ENCODE data around the gene IQCH.

DNA sequence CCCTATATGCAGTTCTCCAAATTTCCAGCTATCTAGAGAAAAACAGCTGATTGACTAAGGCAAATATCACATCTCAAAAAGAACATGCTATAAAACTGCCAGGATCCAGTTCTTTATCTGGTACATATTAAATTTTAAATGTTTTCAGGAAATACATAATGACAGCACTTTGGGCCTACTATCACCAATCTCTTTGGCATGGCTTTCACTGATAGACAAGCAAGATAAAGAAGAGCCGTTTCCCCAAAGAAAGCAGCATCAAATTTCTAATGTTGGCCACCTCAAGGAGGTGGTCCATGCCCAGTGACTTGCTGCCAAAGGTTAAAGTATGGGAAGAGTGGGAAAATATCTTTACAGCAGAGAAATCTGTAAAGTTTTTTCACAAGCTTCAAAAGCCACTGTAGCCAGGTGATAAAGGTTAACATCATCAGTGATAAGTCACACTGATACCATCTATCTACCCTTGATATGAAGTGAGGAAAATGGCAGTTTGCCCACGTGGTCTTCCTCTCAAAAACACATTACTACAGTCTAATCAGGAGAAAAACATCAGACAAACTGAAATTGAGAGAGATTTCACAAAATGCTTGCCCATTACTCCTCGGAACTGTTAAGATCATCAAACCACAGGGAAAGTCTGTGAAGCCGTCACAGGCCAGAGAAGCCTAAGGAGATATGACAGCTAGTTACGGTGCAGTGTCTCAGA, 220.0 kb downstream of the IQCH start:
- TF ChIP-seq, protein P1, sequence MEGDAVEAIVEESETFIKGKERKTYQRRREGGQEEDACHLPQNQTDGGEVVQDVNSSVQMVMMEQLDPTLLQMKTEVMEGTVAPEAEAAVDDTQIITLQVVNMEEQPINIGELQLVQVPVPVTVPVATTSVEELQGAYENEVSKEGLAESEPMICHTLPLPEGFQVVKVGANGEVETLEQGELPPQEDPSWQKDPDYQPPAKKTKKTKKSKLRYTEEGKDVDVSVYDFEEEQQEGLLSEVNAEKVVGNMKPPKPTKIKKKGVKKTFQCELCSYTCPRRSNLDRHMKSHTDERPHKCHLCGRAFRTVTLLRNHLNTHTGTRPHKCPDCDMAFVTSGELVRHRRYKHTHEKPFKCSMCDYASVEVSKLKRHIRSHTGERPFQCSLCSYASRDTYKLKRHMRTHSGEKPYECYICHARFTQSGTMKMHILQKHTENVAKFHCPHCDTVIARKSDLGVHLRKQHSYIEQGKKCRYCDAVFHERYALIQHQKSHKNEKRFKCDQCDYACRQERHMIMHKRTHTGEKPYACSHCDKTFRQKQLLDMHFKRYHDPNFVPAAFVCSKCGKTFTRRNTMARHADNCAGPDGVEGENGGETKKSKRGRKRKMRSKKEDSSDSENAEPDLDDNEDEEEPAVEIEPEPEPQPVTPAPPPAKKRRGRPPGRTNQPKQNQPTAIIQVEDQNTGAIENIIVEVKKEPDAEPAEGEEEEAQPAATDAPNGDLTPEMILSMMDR (IDR thresholded peaks at IDR 0.05 in 8 of 11, conservative IDR thresholded peaks at IDR 0.05 in 3 of 11): no peak
- TF ChIP-seq POLR2A (IDR thresholded peaks at IDR 0.05) (no peak), POLR2AphosphoS5 (IDR thresholded peaks at IDR 0.05) (no peak)
